H9 (cell line): ENCODE measurements around the gene LTB4R2. TPM values are rescaled to one million over a fixed set of nuclear protein-coding genes. Genes with fewer than 3 reads are reported as not detected.

Experiments used
- DNase-seq: peaks from one replicate; pipeline ENCODE4 v3.0.0-alpha.2; 2017
- H2AFZ ChIP-seq: one replicate; pipeline ENCODE4 v1.6.1; 2013; ENCODE audit warnings: mild to moderate bottlenecking, low read length, control low read depth, moderate library complexity
- H2AK5ac ChIP-seq: 2 replicates; pipeline ENCODE4 v1.6.1; 2013; ENCODE audit warnings: low read length, control low read depth, mixed read lengths; ENCODE audit not compliant: insufficient read length
- H2BK120ac ChIP-seq: one replicate; pipeline ENCODE4 v1.6.1; 2013; ENCODE audit warnings: low read depth, mild to moderate bottlenecking, low read length, control low read depth, inconsistent platforms; ENCODE audit not compliant: poor library complexity, severe bottlenecking
- H2BK12ac ChIP-seq: 2 replicates; pipeline ENCODE4 v1.6.1; 2013; ENCODE audit warnings: low read length, control low read depth, mixed read lengths, low read depth; ENCODE audit not compliant: insufficient read length
- H2BK15ac ChIP-seq: 2 replicates; pipeline ENCODE4 v1.6.1; 2013; ENCODE audit warnings: low read depth, low read length, control low read depth
- H2BK20ac ChIP-seq: one replicate; pipeline ENCODE4 v1.6.1; 2013; ENCODE audit warnings: low read depth, mild to moderate bottlenecking, low read length, control low read depth, inconsistent platforms; ENCODE audit not compliant: poor library complexity, severe bottlenecking
- H2BK5ac ChIP-seq: 2 replicates; pipeline ENCODE4 v1.6.1; 2013; ENCODE audit warnings: low read length, control low read depth, mixed read lengths; ENCODE audit not compliant: insufficient read length
- H3K14ac ChIP-seq: 2 replicates; pipeline ENCODE4 v1.6.1; 2013; ENCODE audit warnings: low read length, control low read depth; ENCODE audit not compliant: insufficient read depth
- H3K18ac ChIP-seq: 2 replicates; pipeline ENCODE4 v1.6.1; 2013; ENCODE audit warnings: low read depth, mild to moderate bottlenecking, mixed read lengths, low read length, control low read depth; ENCODE audit not compliant: insufficient read length
- H3K23ac ChIP-seq: 2 replicates; pipeline ENCODE4 v1.6.1; 2013; ENCODE audit warnings: low read length, control low read depth, mixed read lengths, low read depth; ENCODE audit not compliant: insufficient read length
- H3K23me2 ChIP-seq: 2 replicates; pipeline ENCODE4 v1.6.1; 2013; ENCODE audit warnings: low read depth, mild to moderate bottlenecking, mixed read lengths, low read length, control low read depth; ENCODE audit not compliant: insufficient read length, poor library complexity, severe bottlenecking
- H3K27ac ChIP-seq: 2 replicates; pipeline ENCODE4 v1.5.1; 2013; ENCODE audit warnings: low read length, control low read depth, mixed read lengths, low read depth; ENCODE audit not compliant: insufficient read length
- H3K27me3 ChIP-seq: 2 replicates; pipeline ENCODE4 v1.6.1; 2013; ENCODE audit warnings: low read length, control low read depth, inconsistent platforms; ENCODE audit not compliant: insufficient read depth
- H3K4ac ChIP-seq: 2 replicates; pipeline ENCODE4 v1.6.1; 2013; ENCODE audit warnings: low read depth, mild to moderate bottlenecking, control low read depth, inconsistent platforms, low read length, moderate library complexity
- H3K4me1 ChIP-seq: 2 replicates; pipeline ENCODE4 v1.6.1; 2013; ENCODE audit warnings: low read length, control low read depth, inconsistent platforms; ENCODE audit not compliant: insufficient read depth
- H3K4me2 ChIP-seq: 2 replicates; pipeline ENCODE4 v1.6.1; 2013; ENCODE audit warnings: low read length, control low read depth, mixed read lengths; ENCODE audit not compliant: insufficient read length, insufficient read depth
- H3K56ac ChIP-seq: 2 replicates; pipeline ENCODE4 v1.6.1; 2013; ENCODE audit warnings: low read depth, mild to moderate bottlenecking, mixed read lengths, low read length, control low read depth; ENCODE audit not compliant: insufficient read length
- H3K79me1 ChIP-seq: 2 replicates; pipeline ENCODE4 v1.6.1; 2013; ENCODE audit warnings: low read depth, mild to moderate bottlenecking, moderate library complexity, low read length, control low read depth, inconsistent platforms; ENCODE audit not compliant: insufficient read depth, poor library complexity, severe bottlenecking
- H3K79me2 ChIP-seq: 2 replicates; pipeline ENCODE4 v1.6.1; 2013; ENCODE audit warnings: low read length, control low read depth, inconsistent platforms; ENCODE audit not compliant: insufficient read depth
- H3K9ac ChIP-seq: 2 replicates; pipeline ENCODE4 v1.6.1; 2013; ENCODE audit warnings: low read length, control low read depth, mixed read lengths; ENCODE audit not compliant: insufficient read length; ENCODE audit errors: extremely low read depth
- H3K9me3 ChIP-seq: one replicate; pipeline ENCODE4 v1.6.1; 2013; ENCODE audit warnings: low read depth, low read length, inconsistent platforms; ENCODE audit not compliant: control insufficient read depth
- H3T11ph ChIP-seq: one replicate; pipeline ENCODE4 v1.6.1; 2013; ENCODE audit warnings: mild to moderate bottlenecking, low read length, control low read depth, inconsistent platforms
- H4K20me1 ChIP-seq: one replicate; pipeline ENCODE4 v1.6.1; 2013; ENCODE audit not compliant: control insufficient read depth, insufficient read length, insufficient read depth
- H4K5ac ChIP-seq: 2 replicates; pipeline ENCODE4 v1.6.1; 2013; ENCODE audit warnings: low read depth, mild to moderate bottlenecking, mixed read lengths, low read length, control low read depth; ENCODE audit not compliant: insufficient read length
- H4K8ac ChIP-seq: replicated peaks from 2 replicates; pipeline ENCODE4 v1.6.1; 2013; ENCODE audit warnings: low read length, control low read depth, mixed read lengths, low read depth; ENCODE audit not compliant: insufficient read length
- H4K91ac ChIP-seq: 2 replicates; pipeline ENCODE4 v1.6.1; 2013; ENCODE audit warnings: low read depth, mild to moderate bottlenecking, moderate library complexity, mixed read lengths, low read length, control low read depth; ENCODE audit not compliant: insufficient read length
- H3K27ac Mint-ChIP-seq, 3 experiments: 2 replicates in 2 of 3; 3 replicates in 1 of 3; pipeline ENCODE4 v1.8.0; 2020 to 2021; ENCODE audit warnings: mixed read lengths in 3 of 3, mild to moderate bottlenecking in 1 of 3, moderate library complexity in 1 of 3
- H3K27me3 Mint-ChIP-seq: 2 replicates; pipeline ENCODE4 v1.8.0; 2021; ENCODE audit warnings: low read depth, mild to moderate bottlenecking, moderate library complexity, mixed read lengths
- H3K36me3 Mint-ChIP-seq, 3 experiments: 2 replicates in 2 of 3; 3 replicates in 1 of 3; pipeline ENCODE4 v1.8.0; 2020 to 2021; ENCODE audit warnings: low read depth in 3 of 3, mixed read lengths in 3 of 3; ENCODE audit not compliant: insufficient read depth in 1 of 3
- H3K4me1 Mint-ChIP-seq, 2 experiments: 2 replicates each; pipeline ENCODE4 v1.8.0; 2020; ENCODE audit warnings: mixed read lengths in 2 of 2
- H3K4me3 Mint-ChIP-seq, 2 experiments: 2 replicates in 1 of 2; 3 replicates in 1 of 2; pipeline ENCODE4 v1.8.0; 2020 to 2021; ENCODE audit warnings: mild to moderate bottlenecking in 2 of 2, mixed read lengths in 2 of 2, moderate library complexity in 1 of 2
- H3K9me3 Mint-ChIP-seq, 2 experiments: 2 replicates in 1 of 2; 3 replicates in 1 of 2; pipeline ENCODE4 v1.8.0; 2020; ENCODE audit warnings: mild to moderate bottlenecking in 2 of 2, mixed read lengths in 2 of 2, moderate library complexity in 1 of 2
- CTCF ChIP-seq: fragments of 200-600 bp; sonication (generic); conservative IDR thresholded peaks from 3 replicates; pipeline ENCODE4 v1.8.0; 2021; ENCODE audit warnings: antibody characterized with exemption, mild to moderate bottlenecking
- WGBS: extraction: QIAGEN DNeasy Blood & Tissue Kit; methylation state at CpG from one replicate; pipeline ENCODE4 v1.1.7; 2013; ENCODE audit warnings: missing lambda C conversion rate, low lambda C conversion rate, mixed read lengths; ENCODE audit not compliant: insufficient read length; ENCODE audit errors: extremely low coverage; 5-methylcytosine and 5-hydroxymethylcytosine counted together
- total RNA-seq: library from RNA; stranded (reverse); gene quantifications from 2 replicates; pipeline ENCODE4 v1.2.1, GENCODE V29; 2021

The LTB4R2 gene
- total RNA-seq, 1 experiment from 2014 or later = 13.4 TPM

GRCh38 chr14:24338843-24339242, 28.9 kb downstream of the LTB4R2 start:
- H4K5ac ChIP-seq = no peak overlapping the region
- H3K9me3 Mint-ChIP-seq = peaks cover 0 to 2% of the 10 kb centered on the region in 2 experiments; a peak in 1 of 5 replicates
- no CpG with 5 or more reads among the region's 14 CpGs for WGBS
- H2BK20ac ChIP-seq = no peak overlapping the region
- H3K4me1 Mint-ChIP-seq = peaks cover 21 to 25% of the 10 kb centered on the region in 2 experiments
- H3K4me1 ChIP-seq = no peaks in the 10 kb centered on the region; the same call in 1 of the 2 replicates
- H3K4me2 ChIP-seq = peak overlapping the region; percentile 74
- H2AK5ac ChIP-seq = no peak overlapping the region
- H2BK15ac ChIP-seq = no peak overlapping the region
- H2BK5ac ChIP-seq = no peak overlapping the region
- H3K4me3 Mint-ChIP-seq = peak overlapping the region; percentile 71 to 87; a peak in 4 of 5 replicates
- no peaks in the 10 kb centered on the region; a peak in 1 of 7 replicates for H3K36me3 Mint-ChIP-seq
- no peak overlapping the region for H3K56ac ChIP-seq
- no peak overlapping the region for H3K4ac ChIP-seq
- DNase-seq = no peak
- peaks cover 98% of the 10 kb centered on the region for H3K27me3 Mint-ChIP-seq
- H3K23ac ChIP-seq = no peak overlapping the region
- H3K27me3 ChIP-seq = peaks cover 59% of the 10 kb centered on the region
- no peak overlapping the region for H4K91ac ChIP-seq
- no peak overlapping the region for H3K9ac ChIP-seq
- no peak overlapping the region for H3K14ac ChIP-seq
- TF ChIP-seq CTCF = no peak
- H4K8ac ChIP-seq = no peak overlapping the region
- no peaks in the 10 kb centered on the region for H3K79me2 ChIP-seq
- peaks cover 19% of the 10 kb centered on the region for H3K23me2 ChIP-seq
- no peak overlapping the region for H3K27ac ChIP-seq
- H3K27ac Mint-ChIP-seq = no peak overlapping the region
- no peak overlapping the region for H2AFZ ChIP-seq
- H4K20me1 ChIP-seq = no peaks in the 10 kb centered on the region
- no peak overlapping the region for H3T11ph ChIP-seq
- no peak overlapping the region for H3K18ac ChIP-seq
- no peak overlapping the region for H2BK120ac ChIP-seq
- no peaks in the 10 kb centered on the region for H3K79me1 ChIP-seq
- H3K9me3 ChIP-seq = no peaks in the 10 kb centered on the region
- H2BK12ac ChIP-seq = no peak overlapping the region
